Esophagus (tissue), 2 donors: ENCODE results near the gene NTF3. TPM values are rescaled to one million over a fixed set of nuclear protein-coding genes. Genes with fewer than 3 reads are reported as not detected.

Experiments used
- H3K27ac ChIP-seq, 2 donors: one replicate each; pipeline ENCODE4 v1.5.1; 2013; ENCODE audit warnings: low read depth in 2 of 2, mild to moderate bottlenecking in 2 of 2, inconsistent platforms in 1 of 2, low read length in 1 of 2, moderate library complexity in 1 of 2
- H3K27me3 ChIP-seq, 2 donors: one replicate each; pipeline ENCODE4 v1.6.1; 2013; ENCODE audit warnings: low read length in 2 of 2, control low read depth in 1 of 2, mild to moderate bottlenecking in 1 of 2; ENCODE audit not compliant: insufficient read depth in 2 of 2, control insufficient read depth in 1 of 2
- H3K36me3 ChIP-seq, 2 donors: one replicate each; pipeline ENCODE4 v1.6.1; 2013; ENCODE audit warnings: low read length in 1 of 2; ENCODE audit not compliant: control insufficient read depth in 2 of 2, insufficient read depth in 2 of 2
- H3K4me1 ChIP-seq, 2 donors: one replicate each; pipeline ENCODE4 v1.6.1; 2013; ENCODE audit warnings: low read length in 1 of 2; ENCODE audit not compliant: control insufficient read depth in 2 of 2, insufficient read depth in 2 of 2
- H3K4me3 ChIP-seq, 2 donors: one replicate each; pipeline ENCODE4 v1.5.1; 2013; ENCODE audit warnings: low read length in 2 of 2, mild to moderate bottlenecking in 2 of 2, low read depth in 1 of 2, moderate library complexity in 1 of 2
- H3K9me3 ChIP-seq, 2 donors: one replicate each; pipeline ENCODE4 v1.6.1; 2013; ENCODE audit warnings: mild to moderate bottlenecking in 2 of 2, low read depth in 1 of 2, low read length in 1 of 2, moderate library complexity in 1 of 2; ENCODE audit not compliant: control insufficient read depth in 2 of 2, insufficient read depth in 1 of 2
- WGBS, 2 donors: extraction: QIAGEN DNeasy Blood & Tissue Kit; methylation state at CpG; one replicate each; pipeline ENCODE4 v1.1.7; 2013; 5-methylcytosine and 5-hydroxymethylcytosine counted together
- polyA plus RNA-seq, 2 donors: library from polyadenylated mRNA; stranded (reverse); fragments of 200-250 nt; gene quantifications; one replicate each; pipeline ENCODE4 v1.2.3, GENCODE V29; 2013
- donor health status: healthy with polysubstance abuse.
- donor health status: Bipolar disorder and iron deficiency.

Gene NTF3
- polyA plus RNA-seq, 2 donors, result 1.3 to 2.3 TPM

- H3K27me3 ChIP-seq, result no peaks in the 10 kb centered on the region
- peaks cover 0 to 4% of the 10 kb centered on the region in 2 donors for H3K4me1 ChIP-seq
- no peaks in the 10 kb centered on the region for H3K9me3 ChIP-seq
- no peak overlapping the region for H3K4me3 ChIP-seq
- H3K36me3 ChIP-seq, result no peaks in the 10 kb centered on the region
- H3K27ac ChIP-seq, result no peak overlapping the region
- WGBS, 2 donors, result 28 to 40% methylated on average over 5 of the region's 5 CpGs
Observed at GRCh38 chr12:5466521-5466960, 34.6 kb downstream of the NTF3 start.

- Histone ChIP-seq H3K4me1 (peaks cover 0 to 4% of the 10 kb centered on the region in 2 donors), H3K36me3 (no peaks in the 10 kb centered on the region), H3K4me3 (no peak overlapping the region), H3K27me3 (no peaks in the 10 kb centered on the region), H3K9me3 (no peaks in the 10 kb centered on the region), H3K27ac (no peak overlapping the region)
- WGBS, 2 donors, result 50 to 55% methylated on average over 2 of the region's 2 CpGs
Observed at GRCh38 chr12:5467931-5468330, 36.0 kb downstream of the NTF3 start.

GRCh38 chr12:5470221-5470620 is 38.3 kb downstream of the NTF3 start:
- no peaks in the 10 kb centered on the region for H3K9me3 ChIP-seq
- H3K36me3 ChIP-seq, result no peaks in the 10 kb centered on the region
- H3K4me3 ChIP-seq, result no peak overlapping the region
- no peak overlapping the region for H3K27ac ChIP-seq
- peaks cover 0 to 4% of the 10 kb centered on the region in 2 donors for H3K4me1 ChIP-seq
- H3K27me3 ChIP-seq, result no peaks in the 10 kb centered on the region
- 49 to 60% methylated on average over 7 of the region's 7 CpGs for WGBS, 2 donors

- WGBS, 2 donors, result 60 to 68% methylated on average over 2 of the region's 2 CpGs
- Histone ChIP-seq H3K4me3 (no peak overlapping the region), H3K4me1 (peaks cover 0 to under 1% of the 10 kb centered on the region in 2 donors), H3K27ac (no peak overlapping the region), H3K36me3 (no peaks in the 10 kb centered on the region), H3K27me3 (no peaks in the 10 kb centered on the region), H3K9me3 (no peaks in the 10 kb centered on the region)
Observed at GRCh38 chr12:5470703-5471102, 38.8 kb downstream of the NTF3 start.

DNA sequence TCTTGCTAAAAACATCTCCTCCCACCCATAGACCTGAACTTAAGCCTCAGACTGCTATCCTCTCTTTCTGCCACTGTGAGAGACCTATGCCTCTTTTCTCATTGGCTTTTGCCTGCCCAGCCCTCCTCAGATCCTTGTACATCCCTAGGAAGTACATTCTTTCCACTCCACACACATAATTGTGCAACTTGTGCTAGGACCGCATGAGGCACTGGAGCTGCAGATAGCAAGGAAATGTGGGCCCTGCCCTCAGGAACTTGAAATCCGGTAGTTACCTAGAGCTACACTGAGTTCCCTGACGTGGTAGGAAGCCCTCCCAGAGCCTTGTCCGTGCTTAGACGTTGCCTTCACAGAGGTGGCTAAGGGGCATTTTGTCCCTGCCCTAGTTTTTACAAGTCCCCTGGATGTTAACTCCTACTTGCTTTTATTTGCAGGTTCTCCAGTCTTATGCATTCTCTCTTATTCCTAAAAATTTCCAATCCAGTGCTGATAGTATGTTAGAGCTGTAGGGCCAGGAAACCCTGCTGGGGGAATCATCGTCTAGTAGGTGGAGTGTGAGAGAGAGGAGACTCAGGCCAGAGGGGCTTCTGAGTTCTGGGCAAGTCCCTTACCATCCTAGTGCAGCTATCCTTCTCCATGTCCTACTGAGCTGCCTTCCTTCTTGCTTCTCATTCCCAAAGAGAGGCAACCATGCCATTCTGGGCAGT is 41.3 kb downstream of the NTF3 start:
- H3K4me1 ChIP-seq, result no peaks in the 10 kb centered on the region
- WGBS, 2 donors, result 72 to 76% methylated on average over 6 of the region's 6 CpGs

DNA sequence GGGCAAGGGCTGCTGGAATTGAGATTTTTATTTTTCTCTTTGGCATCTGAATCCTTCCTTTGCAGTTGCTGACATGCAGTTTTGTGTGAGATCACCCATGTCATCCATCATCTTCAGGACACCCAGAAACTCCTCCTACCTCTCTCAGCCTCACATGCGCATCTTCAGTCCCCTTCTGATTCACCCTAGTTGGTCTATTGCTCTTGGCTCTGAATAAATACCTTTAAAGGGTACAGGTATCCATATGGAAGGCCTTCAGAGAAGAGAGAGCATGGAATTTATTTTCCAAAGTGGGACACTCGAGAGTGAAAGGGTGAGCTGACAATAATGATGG is 41.8 kb downstream of the NTF3 start:
- Histone ChIP-seq H3K4me1 (no peaks in the 10 kb centered on the region), H3K4me3 (no peak overlapping the region), H3K27ac (no peak overlapping the region), H3K9me3 (no peaks in the 10 kb centered on the region), H3K36me3 (no peaks in the 10 kb centered on the region), H3K27me3 (no peaks in the 10 kb centered on the region)
- 80 to 86% methylated on average over 2 of the region's 2 CpGs for WGBS, 2 donors

More for the DNA sequence above, 41.3 kb downstream of the NTF3 start:
- H3K27ac ChIP-seq, result no peak overlapping the region
- no peaks in the 10 kb centered on the region for H3K36me3 ChIP-seq
- no peaks in the 10 kb centered on the region for H3K9me3 ChIP-seq
- H3K4me3 ChIP-seq, result no peak overlapping the region
- no peaks in the 10 kb centered on the region for H3K27me3 ChIP-seq

DNA sequence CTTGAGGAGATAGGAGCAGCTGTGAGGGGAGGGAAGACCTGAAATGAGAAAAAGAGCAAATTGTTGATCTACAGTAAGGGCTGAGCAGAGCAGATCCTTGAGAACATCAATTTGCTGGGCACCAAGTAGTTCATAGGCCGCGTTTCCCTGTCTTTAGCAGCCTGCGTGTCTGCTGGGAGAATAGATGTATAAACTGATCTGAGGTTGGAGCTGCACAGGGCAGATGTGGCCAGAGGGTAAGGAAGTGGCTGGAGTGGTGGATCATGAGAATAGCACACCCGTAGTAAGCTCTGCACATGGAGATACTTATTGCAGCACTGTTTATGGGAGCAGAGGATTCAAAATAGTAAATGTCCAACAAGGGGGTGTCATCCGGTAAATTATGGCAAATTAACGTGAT is 44.4 kb downstream of the NTF3 start:
- 86 to 92% methylated on average over 6 of the region's 6 CpGs for WGBS, 2 donors
- no peaks in the 10 kb centered on the region for H3K27me3 ChIP-seq
- H3K4me3 ChIP-seq, result no peak overlapping the region
- no peaks in the 10 kb centered on the region for H3K9me3 ChIP-seq
- H3K27ac ChIP-seq, result no peak overlapping the region
- no peaks in the 10 kb centered on the region for H3K36me3 ChIP-seq
- H3K4me1 ChIP-seq, result no peaks in the 10 kb centered on the region

DNA sequence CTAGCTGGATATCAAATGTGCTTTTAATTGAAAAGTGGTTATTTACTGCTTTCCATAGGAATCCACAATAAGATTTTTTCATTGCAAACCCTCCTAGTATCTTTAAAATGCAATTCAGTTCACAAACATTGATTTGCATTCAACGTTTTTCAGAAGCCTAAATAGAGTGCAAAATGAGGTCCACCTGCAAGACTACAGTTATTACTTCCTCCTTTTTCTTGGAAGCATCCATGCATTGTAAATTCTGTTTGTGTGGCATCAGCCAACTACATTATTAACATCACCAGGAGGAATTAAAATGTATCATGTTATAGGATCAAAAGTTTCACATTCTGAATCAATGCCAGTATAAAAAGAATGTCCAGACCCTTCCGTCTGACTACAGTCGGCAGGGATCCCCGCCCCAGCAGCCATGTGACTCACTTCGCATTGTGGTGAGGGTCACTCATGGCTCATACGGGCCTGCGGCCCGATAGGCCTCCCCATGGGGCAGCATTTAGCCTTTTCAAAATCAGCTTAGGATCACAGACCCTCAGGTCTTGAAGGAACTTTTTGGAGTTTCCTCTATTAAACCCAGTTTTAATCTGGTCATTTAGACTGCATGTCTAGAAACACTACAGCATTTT is 46.3 kb downstream of the NTF3 start:
- 69 to 70% methylated on average over 8 of the region's 8 CpGs for WGBS, 2 donors

DNA sequence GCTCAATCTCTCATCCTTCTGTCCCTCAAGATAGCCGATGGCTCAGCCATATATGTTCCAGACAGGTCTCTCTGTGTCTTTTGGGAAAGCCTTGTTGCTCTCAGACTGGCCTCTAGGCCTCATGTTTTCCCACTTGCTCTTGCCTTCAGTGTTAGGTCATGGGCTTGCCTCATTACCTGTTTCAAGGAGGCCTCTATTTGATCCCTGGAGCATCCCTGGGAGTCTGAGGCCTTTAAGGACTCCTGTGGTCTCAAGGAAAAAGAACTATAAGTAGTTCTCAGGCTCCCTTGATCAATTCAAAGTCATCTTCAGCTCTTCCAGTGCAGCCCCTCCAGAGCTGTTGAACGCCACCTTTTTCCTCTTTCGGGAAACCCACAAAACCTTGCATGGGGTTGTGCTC is 47.9 kb downstream of the NTF3 start:
- 74 to 77% methylated on average over 3 of the region's 3 CpGs for WGBS, 2 donors
- H3K4me1 ChIP-seq, result no peaks in the 10 kb centered on the region
- H3K27ac ChIP-seq, result no peak overlapping the region
- H3K36me3 ChIP-seq, result peaks cover 0 to 2% of the 10 kb centered on the region in 2 donors
- H3K9me3 ChIP-seq, result no peaks in the 10 kb centered on the region
- no peak overlapping the region for H3K4me3 ChIP-seq
- no peaks in the 10 kb centered on the region for H3K27me3 ChIP-seq

More for the DNA sequence above, 46.3 kb downstream of the NTF3 start:
- H3K27me3 ChIP-seq, result no peaks in the 10 kb centered on the region
- H3K4me1 ChIP-seq, result no peaks in the 10 kb centered on the region
- H3K36me3 ChIP-seq, result no peaks in the 10 kb centered on the region
- no peak overlapping the region for H3K27ac ChIP-seq
- H3K9me3 ChIP-seq, result no peaks in the 10 kb centered on the region
- H3K4me3 ChIP-seq, result no peak overlapping the region
